ENCODE data around the gene PLA2G5. TPM values are rescaled to one million over a fixed set of nuclear protein-coding genes. Genes with fewer than 3 reads are reported as not detected.

PLA2G5 gene
- polyA plus RNA-seq, 1 donor (not counting 4 experiments of a cell fraction or from before 2014, with no cell fraction given), result 0.16 TPM

DNA sequence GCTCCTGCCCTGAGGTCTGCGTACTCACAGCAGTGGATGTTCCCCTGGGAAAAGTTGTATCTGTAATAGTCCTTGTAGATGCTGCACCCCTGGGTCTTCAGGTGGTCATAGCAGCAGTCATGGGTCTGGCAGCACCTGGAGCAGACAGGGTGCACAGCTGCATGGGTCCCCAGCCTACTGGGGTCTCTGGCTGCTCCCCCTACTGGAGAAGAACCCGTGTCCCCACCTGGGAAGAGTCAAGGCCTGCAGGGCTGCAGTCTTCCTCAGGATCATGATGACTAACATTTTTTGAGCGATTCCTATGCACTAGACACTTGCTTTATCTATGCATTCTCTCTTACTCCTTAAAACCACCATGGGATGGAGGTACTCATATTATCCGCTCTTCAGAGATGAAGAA lies 45.5 kb downstream of the PLA2G5 start:
- FAIRE-seq (no peak), DNase-seq (ENCODE audit: low read depth, low spot score) (no peak)
- dilution Hi-C loops (cut with MboI; ENCODE audit: extremely low pct_ligation_motif_present, low sequenced_read_pairs), result no loop called here

DNA sequence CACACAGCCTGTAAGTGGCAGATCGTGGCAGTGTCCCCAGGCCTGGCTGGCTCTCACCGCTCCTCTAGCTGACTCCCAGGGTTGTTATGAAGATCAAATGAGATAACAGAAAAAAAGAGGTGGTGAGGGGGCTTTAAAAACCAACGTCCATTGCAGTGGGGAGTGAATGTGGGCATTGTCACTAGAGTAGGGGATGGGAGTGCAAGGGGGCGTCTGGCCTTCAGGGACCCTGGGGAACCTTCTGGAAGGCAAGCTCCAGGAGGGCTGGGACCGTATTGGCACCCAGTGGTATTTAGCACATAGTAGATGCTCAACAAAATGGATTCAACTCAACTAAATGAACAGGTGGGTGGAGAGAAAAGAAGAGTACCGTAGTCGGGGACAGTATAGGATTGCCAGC lies 45.9 kb downstream of the PLA2G5 start:
- dilution Hi-C loops (cut with MboI; ENCODE audit: extremely low pct_ligation_motif_present, low sequenced_read_pairs), result no loop called here

More for the DNA sequence above, 45.5 kb downstream of the PLA2G5 start:
- Histone ChIP-seq H3K9me3 (ENCODE audit: control insufficient read depth, low read depth, low read length) (no peaks in the 10 kb centered on the region), H3K27me3 (ENCODE audit: control insufficient read depth, extremely low read depth, insufficient read depth, low read length) (no peaks in the 10 kb centered on the region), H3K9me1 (ENCODE audit: control insufficient read depth, extremely low read depth, insufficient read depth, low read length) (no peaks in the 10 kb centered on the region), H3K79me2 (ENCODE audit: control insufficient read depth, insufficient read depth, low read length) (no peaks in the 10 kb centered on the region), H3K9ac (ENCODE audit: control insufficient read depth, extremely low read depth, insufficient read depth, low read length) (no peak overlapping the region), H3K4me3 (ENCODE audit: control insufficient read depth in 2 of 3, extremely low read depth in 1 of 3, insufficient read depth in 2 of 3, low read depth in 1 of 3, low read length in 3 of 3) (no peak overlapping the region), H3K4me2 (ENCODE audit: control insufficient read depth, extremely low read depth, insufficient read depth, low read depth, low read length) (no peak overlapping the region), H2AFZ (ENCODE audit: control insufficient read depth, low read length) (no peak overlapping the region), H3K27ac (ENCODE audit: control insufficient read depth, insufficient read depth, low read length) (no peak overlapping the region), H4K20me1 (ENCODE audit: control insufficient read depth, extremely low read depth, insufficient read depth, low read length) (no peaks in the 10 kb centered on the region), H3K36me3 (ENCODE audit: control insufficient read depth in 2 of 2, extremely low read depth in 1 of 2, insufficient read depth in 2 of 2, low read length in 2 of 2) (no peaks in the 10 kb centered on the region), H3K4me1 (ENCODE audit: control insufficient read depth, extremely low read depth, insufficient read depth, low read length) (peaks cover 9% of the 10 kb centered on the region)
- TF ChIP-seq EZH2 (IDR thresholded peaks at IDR 0.05; ENCODE audit: low read length), result no peak
- TF ChIP-seq, protein P1, sequence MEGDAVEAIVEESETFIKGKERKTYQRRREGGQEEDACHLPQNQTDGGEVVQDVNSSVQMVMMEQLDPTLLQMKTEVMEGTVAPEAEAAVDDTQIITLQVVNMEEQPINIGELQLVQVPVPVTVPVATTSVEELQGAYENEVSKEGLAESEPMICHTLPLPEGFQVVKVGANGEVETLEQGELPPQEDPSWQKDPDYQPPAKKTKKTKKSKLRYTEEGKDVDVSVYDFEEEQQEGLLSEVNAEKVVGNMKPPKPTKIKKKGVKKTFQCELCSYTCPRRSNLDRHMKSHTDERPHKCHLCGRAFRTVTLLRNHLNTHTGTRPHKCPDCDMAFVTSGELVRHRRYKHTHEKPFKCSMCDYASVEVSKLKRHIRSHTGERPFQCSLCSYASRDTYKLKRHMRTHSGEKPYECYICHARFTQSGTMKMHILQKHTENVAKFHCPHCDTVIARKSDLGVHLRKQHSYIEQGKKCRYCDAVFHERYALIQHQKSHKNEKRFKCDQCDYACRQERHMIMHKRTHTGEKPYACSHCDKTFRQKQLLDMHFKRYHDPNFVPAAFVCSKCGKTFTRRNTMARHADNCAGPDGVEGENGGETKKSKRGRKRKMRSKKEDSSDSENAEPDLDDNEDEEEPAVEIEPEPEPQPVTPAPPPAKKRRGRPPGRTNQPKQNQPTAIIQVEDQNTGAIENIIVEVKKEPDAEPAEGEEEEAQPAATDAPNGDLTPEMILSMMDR (optimal IDR thresholded peaks at IDR 0.05 in 1 of 3, IDR thresholded peaks at IDR 0.05 in 1 of 3, conservative IDR thresholded peaks at IDR 0.05 in 1 of 3; ENCODE audit: extremely low read depth in 1 of 3, insufficient read depth in 2 of 3, low read length in 3 of 3), result no peak

More for the DNA sequence above, 45.9 kb downstream of the PLA2G5 start:
- H3K9ac ChIP-seq (ENCODE audit: control insufficient read depth, extremely low read depth, insufficient read depth, low read length), result no peak overlapping the region
- H3K9me3 ChIP-seq (ENCODE audit: control insufficient read depth, low read depth, low read length), result no peaks in the 10 kb centered on the region
- no peaks in the 10 kb centered on the region for H3K9me1 ChIP-seq (ENCODE audit: control insufficient read depth, extremely low read depth, insufficient read depth, low read length)
- H3K27me3 ChIP-seq (ENCODE audit: control insufficient read depth, extremely low read depth, insufficient read depth, low read length), result peaks cover 4% of the 10 kb centered on the region
- H4K20me1 ChIP-seq (ENCODE audit: control insufficient read depth, extremely low read depth, insufficient read depth, low read length), result no peaks in the 10 kb centered on the region
- H3K4me3 ChIP-seq (ENCODE audit: control insufficient read depth in 2 of 3, extremely low read depth in 1 of 3, insufficient read depth in 2 of 3, low read depth in 1 of 3, low read length in 3 of 3), result no peak overlapping the region
- H3K36me3 ChIP-seq (ENCODE audit: control insufficient read depth in 2 of 2, extremely low read depth in 1 of 2, insufficient read depth in 2 of 2, low read length in 2 of 2), result no peaks in the 10 kb centered on the region
- H3K79me2 ChIP-seq (ENCODE audit: control insufficient read depth, insufficient read depth, low read length), result no peaks in the 10 kb centered on the region
- no peak overlapping the region for H3K4me2 ChIP-seq (ENCODE audit: control insufficient read depth, extremely low read depth, insufficient read depth, low read depth, low read length)
- no peak for FAIRE-seq
- TF ChIP-seq, protein P1 (optimal IDR thresholded peaks at IDR 0.05 in 1 of 3, IDR thresholded peaks at IDR 0.05 in 1 of 3, conservative IDR thresholded peaks at IDR 0.05 in 1 of 3; ENCODE audit: extremely low read depth in 1 of 3, insufficient read depth in 2 of 3, low read length in 3 of 3), result no peak
- TF ChIP-seq EZH2 (IDR thresholded peaks at IDR 0.05; ENCODE audit: low read length), result no peak
- DNase-seq (ENCODE audit: low read depth, low spot score), result no peak
- peaks cover 5% of the 10 kb centered on the region for H3K4me1 ChIP-seq (ENCODE audit: control insufficient read depth, extremely low read depth, insufficient read depth, low read length)
- H2AFZ ChIP-seq (ENCODE audit: control insufficient read depth, low read length), result no peak overlapping the region
- no peak overlapping the region for H3K27ac ChIP-seq (ENCODE audit: control insufficient read depth, insufficient read depth, low read length)

Data from keratinocyte (primary cell).